B cell (primary cell): ENCODE measurements around the gene CHD2. TPM values are rescaled to one million over a fixed set of nuclear protein-coding genes. Genes with fewer than 3 reads are reported as not detected.
A peak's percentile ranks its signal among the peaks of the same experiment; 100 is the strongest.

Experiments
- ATAC-seq: fragments of 200-7000 bp; cut with Tn5 transposase; one replicate; pipeline ENCODE4 v1.10.0; 2021; ENCODE audit warnings: low read depth, mild to moderate bottlenecking, moderate number of reproducible peaks, moderate library complexity
- CTCF ChIA-PET: fragments of 350-600 bp; sonication (Branson Sonifier 250); formaldehyde crosslinking; loops from one replicate; lab custom pipeline; 2021; ENCODE audit warnings: antibody characterized with exemption, inconsistent platforms; lab: Charles Lee
- POLR2A ChIA-PET: fragments of 350-600 bp; sonication (Branson Sonifier 250); formaldehyde crosslinking; loops from one replicate; lab custom pipeline; 2021; ENCODE audit warnings: antibody characterized with exemption; lab: Charles Lee
- DNase-seq: peaks from one replicate; pipeline ENCODE4 v3.0.0; 2013
- H2AFZ ChIP-seq: 2 replicates; pipeline ENCODE4 v1.6.1; 2012; ENCODE audit warnings: mild to moderate bottlenecking, low read depth, low read length; ENCODE audit not compliant: insufficient read depth, poor library complexity, severe bottlenecking
- H3K27ac ChIP-seq, 2 donors: 1 replicate in 1 of 2; 2 replicates in 1 of 2; pipeline ENCODE4 v1.5.1; 2012 to 2013; ENCODE audit warnings: low read length in 2 of 2, mild to moderate bottlenecking in 2 of 2, moderate library complexity in 1 of 2
- H3K27me3 ChIP-seq, 4 experiments: fragments of 200-600 bp in 1 of 4; sonication (generic) in 1 of 4; replicated peaks in 1 of 4; 1 replicate in 2 of 4; 2 replicates in 2 of 4; pipeline versions ENCODE4 v1.6.1 to v1.7.0; 2013 to 2016; ENCODE audit warnings: low read length in 3 of 4, mild to moderate bottlenecking in 2 of 4, mixed read lengths in 1 of 4, moderate library complexity in 1 of 4; ENCODE audit not compliant: insufficient read depth in 4 of 4, control insufficient read depth in 3 of 4; ENCODE audit errors: control extremely low read depth in 1 of 4
- H3K36me3 ChIP-seq, 2 experiments: replicated peaks in 1 of 2; 1 replicate in 1 of 2; 2 replicates in 1 of 2; pipeline versions ENCODE4 v1.6.1 to v1.7.1; 2013; ENCODE audit warnings: low read length in 1 of 2; ENCODE audit not compliant: insufficient read depth in 2 of 2, control insufficient read depth in 1 of 2; ENCODE audit errors: control extremely low read depth in 1 of 2, extremely low read depth in 1 of 2
- H3K4me1 ChIP-seq, 2 donors: fragments of 200-600 bp in 1 of 2; sonication (generic) in 1 of 2; 1 replicate in 1 of 2; 2 replicates in 1 of 2; pipeline versions ENCODE4 v1.5.1 to v1.6.1; 2013 to 2017; ENCODE audit warnings: low read length in 2 of 2; ENCODE audit not compliant: control insufficient read depth in 2 of 2, insufficient read depth in 2 of 2
- H3K4me2 ChIP-seq: replicated peaks from 2 replicates; pipeline ENCODE3; 2012; ENCODE audit warnings: mild to moderate bottlenecking, low read depth, low read length; ENCODE audit not compliant: poor library complexity, severe bottlenecking
- H3K4me3 ChIP-seq, 5 experiments: fragments of 200-600 bp in 1 of 5; sonication (generic) in 1 of 5; 1 replicate in 3 of 5; 2 replicates in 2 of 5; pipeline versions ENCODE4 v1.5.1 to v1.7.0; 2011 to 2016; ENCODE audit warnings: low read length in 4 of 5, mild to moderate bottlenecking in 4 of 5, low read depth in 2 of 5, control low read depth in 1 of 5, moderate library complexity in 1 of 5; ENCODE audit not compliant: insufficient read depth in 1 of 5; ENCODE audit errors: control extremely low read depth in 1 of 5, extremely low read depth in 1 of 5
- H3K79me2 ChIP-seq: fragments of 200-600 bp; sonication (generic); one replicate; pipeline ENCODE4 v1.6.0; 2016; ENCODE audit warnings: low read length; ENCODE audit not compliant: control insufficient read depth, insufficient read depth
- H3K9ac ChIP-seq: fragments of 200-600 bp; sonication (generic); 2 replicates; pipeline ENCODE4 v1.6.1; 2017; ENCODE audit warnings: mild to moderate bottlenecking, low read length, moderate library complexity
- H3K9me3 ChIP-seq, 3 donors: one replicate each; pipeline versions ENCODE4 v1.6.1 to v1.7.1; 2013; ENCODE audit warnings: low read length in 2 of 3; ENCODE audit not compliant: control insufficient read depth in 2 of 3, insufficient read depth in 1 of 3; ENCODE audit errors: control extremely low read depth in 1 of 3
- H4K20me1 ChIP-seq: 2 replicates; pipeline ENCODE4 v1.6.0; 2012; ENCODE audit warnings: mild to moderate bottlenecking, low read length; ENCODE audit not compliant: insufficient read depth, control insufficient read depth, poor library complexity, severe bottlenecking
- H3K27ac Mint-ChIP-seq: one replicate; pipeline ENCODE4 v1.8.0; 2021; ENCODE audit warnings: mixed read lengths
- H3K27me3 Mint-ChIP-seq: one replicate; pipeline ENCODE4 v1.8.0; 2021; ENCODE audit warnings: mixed read lengths
- H3K4me1 Mint-ChIP-seq: one replicate; pipeline ENCODE4 v1.8.0; 2021; ENCODE audit warnings: mixed read lengths
- H3K4me3 Mint-ChIP-seq: one replicate; pipeline ENCODE4 v1.8.0; 2021; ENCODE audit warnings: mixed read lengths
- H3K9me3 Mint-ChIP-seq: one replicate; pipeline ENCODE4 v1.8.0; 2022; ENCODE audit warnings: mixed read lengths; ENCODE audit not compliant: insufficient read depth
- EZH2 ChIP-seq: IDR thresholded peaks from 2 replicates; pipeline ENCODE4 v1.6.1; 2012; ENCODE audit warnings: borderline replicate concordance, low read depth, mild to moderate bottlenecking, moderate library complexity, low read length; ENCODE audit not compliant: insufficient read depth, poor library complexity, severe bottlenecking
- WGBS: methylation state at CpG from one replicate; pipeline ENCODE4 v1.1.5; 2013; ENCODE audit warnings: missing lambda C conversion rate; ENCODE audit not compliant: insufficient coverage; 5-methylcytosine and 5-hydroxymethylcytosine counted together
- intact Hi-C: fragments of 100-400 bp; cut with micrococcal nuclease; formaldehyde crosslinking; loops from one replicate; pipeline ENCODE4 v1.10.0; 2022
- polyA plus RNA-seq: library from polyadenylated mRNA; depleted of rRNA; stranded (reverse); fragments of >200 nt; gene quantifications from 2 replicates; pipeline ENCODE4 v1.2.3, GENCODE V29; 2012
- total RNA-seq, 2 donors: library from RNA; stranded (reverse); fragments of 120-200 nt in 1 of 2; gene quantifications; 1 replicate in 1 of 2; 2 replicates in 1 of 2; pipeline versions ENCODE4 v1.2.3 to v1.2.4, GENCODE V29; 2013 to 2022
- TF ChIP-seq, protein P1 (sequence below): fragments of 200-600 bp; IDR thresholded peaks from one replicate; pipeline ENCODE4 v1.8.0; 2022; ENCODE audit warnings: antibody characterized with exemption, mild to moderate bottlenecking

The CHD2 gene
- total and polyA plus RNA-seq, 2 donors (not counting 1 experiment from before 2014, with no cell fraction given) = 86.9 to 353 TPM

DNA sequence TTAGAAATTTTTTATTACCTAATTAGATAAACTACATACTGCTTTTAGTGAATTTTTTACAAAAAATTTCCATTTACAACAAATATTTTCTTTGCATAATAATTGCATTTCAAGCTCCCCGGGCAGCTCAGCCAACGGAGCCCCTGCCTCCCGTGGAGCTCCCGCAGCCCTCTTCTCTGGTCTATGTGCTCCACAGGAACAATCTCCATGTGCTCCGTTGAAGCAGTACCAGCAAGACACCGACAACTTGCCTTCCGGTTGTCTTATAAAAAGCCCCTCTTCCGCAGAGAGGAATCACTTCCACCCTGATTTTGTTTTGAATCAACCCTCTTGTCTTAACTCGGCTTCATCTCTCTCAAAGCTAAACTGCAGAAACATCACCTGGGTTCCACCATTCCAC is 46.9 kb upstream of the CHD2 start:
- WGBS = 73% methylated on average over 8 of the region's 9 CpGs
- POLR2A ChIA-PET = interaction anchor here (0.6 to 7.0 kb wide), 4 partner anchors 9 to 44 kb away, joined by 3 to 58 read pairs (median 6); no protein-coding TSS in a partner anchor
- TF ChIP-seq, protein P1, sequence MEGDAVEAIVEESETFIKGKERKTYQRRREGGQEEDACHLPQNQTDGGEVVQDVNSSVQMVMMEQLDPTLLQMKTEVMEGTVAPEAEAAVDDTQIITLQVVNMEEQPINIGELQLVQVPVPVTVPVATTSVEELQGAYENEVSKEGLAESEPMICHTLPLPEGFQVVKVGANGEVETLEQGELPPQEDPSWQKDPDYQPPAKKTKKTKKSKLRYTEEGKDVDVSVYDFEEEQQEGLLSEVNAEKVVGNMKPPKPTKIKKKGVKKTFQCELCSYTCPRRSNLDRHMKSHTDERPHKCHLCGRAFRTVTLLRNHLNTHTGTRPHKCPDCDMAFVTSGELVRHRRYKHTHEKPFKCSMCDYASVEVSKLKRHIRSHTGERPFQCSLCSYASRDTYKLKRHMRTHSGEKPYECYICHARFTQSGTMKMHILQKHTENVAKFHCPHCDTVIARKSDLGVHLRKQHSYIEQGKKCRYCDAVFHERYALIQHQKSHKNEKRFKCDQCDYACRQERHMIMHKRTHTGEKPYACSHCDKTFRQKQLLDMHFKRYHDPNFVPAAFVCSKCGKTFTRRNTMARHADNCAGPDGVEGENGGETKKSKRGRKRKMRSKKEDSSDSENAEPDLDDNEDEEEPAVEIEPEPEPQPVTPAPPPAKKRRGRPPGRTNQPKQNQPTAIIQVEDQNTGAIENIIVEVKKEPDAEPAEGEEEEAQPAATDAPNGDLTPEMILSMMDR = no peak
- no peak for TF ChIP-seq EZH2
- H3K4me1 ChIP-seq = peaks cover 32 to 37% of the 10 kb centered on the region in 2 donors
- Mint-ChIP-seq H3K27me3 (no peaks in the 10 kb centered on the region), H3K4me1 (peaks cover 37% of the 10 kb centered on the region), H3K9me3 (no peaks in the 10 kb centered on the region), H3K4me3 (peak overlapping the region; percentile 29), H3K27ac (peak overlapping the region; percentile 55)
- ATAC-seq (no peak), DNase-seq (no peak)
- peaks cover 12% of the 10 kb centered on the region for H3K79me2 ChIP-seq
- no peak overlapping the region for H3K27ac ChIP-seq
- peak overlapping the region; percentile 44 for H2AFZ ChIP-seq
- H3K4me3 ChIP-seq = no peak overlapping the region
- peaks cover 0 to 15% (median 0%) of the 10 kb centered on the region in 3 donors for H3K9me3 ChIP-seq
- no peaks in the 10 kb centered on the region for H3K36me3 ChIP-seq
- H3K4me2 ChIP-seq = peak overlapping the region; percentile 39
- no peaks in the 10 kb centered on the region for H4K20me1 ChIP-seq
- intact Hi-C loops = loop anchor here (2.0 kb wide), 1 partner anchor 18 kb away; no protein-coding TSS in a partner anchor
- CTCF ChIA-PET = interaction anchor here (1.5 to 1.9 kb wide), 4 partner anchors 21 to 56 kb away, joined by 4 to 8 read pairs (median 6); no protein-coding TSS in a partner anchor
- H3K27me3 ChIP-seq = no peaks in the 10 kb centered on the region
- H3K9ac ChIP-seq = no peak overlapping the region

DNA sequence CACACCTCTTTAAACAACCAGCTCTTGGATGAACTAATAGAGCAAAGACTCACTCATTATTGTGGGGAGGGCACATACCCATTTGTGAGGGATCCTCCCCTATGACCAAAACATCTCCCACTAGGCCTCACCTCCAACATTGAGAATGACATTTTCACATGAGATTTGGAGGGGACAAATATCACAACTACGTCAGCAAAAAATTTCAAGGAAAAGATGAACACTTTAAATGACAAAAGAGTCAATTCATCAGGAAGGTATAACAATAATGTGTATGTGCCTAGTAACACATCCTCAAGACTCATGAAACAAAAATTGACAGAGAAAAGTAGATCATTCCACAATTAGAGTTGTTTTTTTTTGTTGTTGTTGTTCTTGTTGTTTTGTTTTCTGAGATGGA is 38.4 kb upstream of the CHD2 start:
- TF ChIP-seq EZH2 = no peak
- TF ChIP-seq, protein P1 = no peak
- peaks cover 4 to 16% (median 8%) of the 10 kb centered on the region in 3 donors for H3K9me3 ChIP-seq
- Mint-ChIP-seq H3K4me1 (no peaks in the 10 kb centered on the region), H3K27me3 (no peaks in the 10 kb centered on the region), H3K4me3 (no peak overlapping the region), H3K9me3 (peaks cover 5% of the 10 kb centered on the region), H3K27ac (no peak overlapping the region)
- CTCF ChIA-PET = interaction anchor here (1.5 kb wide), 1 partner anchor 65 kb away, joined by 7 read pairs; no protein-coding TSS in a partner anchor
- H3K79me2 ChIP-seq = no peaks in the 10 kb centered on the region
- intact Hi-C loops = no loop called here
- no peak overlapping the region for H3K4me2 ChIP-seq
- no peaks in the 10 kb centered on the region for H3K27me3 ChIP-seq
- POLR2A ChIA-PET = interaction anchor here (1.4 kb wide), 1 partner anchor 21 kb away, joined by 4 read pairs; no protein-coding TSS in a partner anchor
- no peak overlapping the region for H3K9ac ChIP-seq
- H2AFZ ChIP-seq = no peak overlapping the region
- no peaks in the 10 kb centered on the region for H3K4me1 ChIP-seq
- no CpG with 5 or more reads among the region's 1 CpG for WGBS
- no peak overlapping the region for H3K4me3 ChIP-seq
- no peaks in the 10 kb centered on the region for H3K36me3 ChIP-seq
- no peak overlapping the region for H3K27ac ChIP-seq
- DNase-seq (no peak), ATAC-seq (no peak)
- no peaks in the 10 kb centered on the region for H4K20me1 ChIP-seq
